ENCODE results near the gene ADGRE3.

DNA sequence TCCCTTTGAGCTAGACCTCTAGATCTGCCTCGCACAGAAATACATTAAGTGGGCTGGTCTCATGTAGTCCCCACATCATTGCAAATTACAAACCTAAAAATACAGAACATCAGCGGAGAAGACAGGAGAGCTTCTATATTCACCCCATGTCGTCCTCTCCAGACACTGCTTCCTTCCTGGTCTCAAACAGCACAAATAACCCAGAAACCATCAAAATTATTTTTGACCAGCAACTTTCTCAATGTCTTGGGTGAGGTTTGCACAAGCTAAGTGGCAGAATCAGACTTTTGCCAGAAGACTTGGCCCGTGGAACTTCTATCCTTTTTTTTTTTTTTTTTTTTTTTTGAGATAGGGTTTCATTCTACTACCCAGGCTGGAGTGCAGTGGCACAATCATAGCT, 63.6 kb downstream of the ADGRE3 start:
- no peak for TF ChIP-seq CTCF (IDR thresholded peaks at IDR 0.05)
- no peak for TF ChIP-seq POLR2AphosphoS5 (IDR thresholded peaks at IDR 0.05)

Measured in prostate gland (tissue), 2 donors.